NCI-H1048 (cell line): ENCODE data around the gene ATP11A.

Experiments
- DNase-seq: peaks from one replicate; lab custom pipeline; 2025; lab: John Stamatoyannopoulos, UW

The ATP11A gene

GRCh38 chr13:112819816-112820215, 130.0 kb downstream of the ATP11A start:
- no peak for DNase-seq

GRCh38 chr13:112820318-112820717, 130.5 kb downstream of the ATP11A start:
- no peak for DNase-seq

GRCh38 chr13:112821340-112822055, 131.7 kb downstream of the ATP11A start:
- no peak for DNase-seq

- DNase-seq, result no peak
Measured at GRCh38 chr13:112822851-112823250, 133.0 kb downstream of the ATP11A start.

- no peak for DNase-seq
Measured at GRCh38 chr13:112824429-112824828, 134.6 kb downstream of the ATP11A start.

- DNase-seq, result no peak
Measured at GRCh38 chr13:112825071-112825470, 135.2 kb downstream of the ATP11A start.

GRCh38 chr13:112825875-112826274, 136.0 kb downstream of the ATP11A start:
- no peak for DNase-seq

GRCh38 chr13:112826565-112826964, 136.7 kb downstream of the ATP11A start:
- no peak for DNase-seq

- no peak for DNase-seq
Measured at GRCh38 chr13:112828082-112828699, 138.4 kb downstream of the ATP11A start.

- DNase-seq, result no peak
Measured at GRCh38 chr13:112828756-112829155, 138.9 kb downstream of the ATP11A start.

- DNase-seq, result no peak
Measured at GRCh38 chr13:112831196-112831595, 141.4 kb downstream of the ATP11A start.

GRCh38 chr13:112831801-112832200, 142.0 kb downstream of the ATP11A start:
- DNase-seq, result no peak

- DNase-seq, result no peak
Measured at GRCh38 chr13:112832811-112833210, 143.0 kb downstream of the ATP11A start.

GRCh38 chr13:112833551-112834257, 143.9 kb downstream of the ATP11A start:
- no peak for DNase-seq

- DNase-seq, result no peak
Measured at GRCh38 chr13:112835344-112835743, 145.5 kb downstream of the ATP11A start.

GRCh38 chr13:112835796-112836195, 146.0 kb downstream of the ATP11A start:
- no peak for DNase-seq

GRCh38 chr13:112836940-112837339, 147.1 kb downstream of the ATP11A start:
- no peak for DNase-seq

GRCh38 chr13:112837371-112838037, 147.7 kb downstream of the ATP11A start:
- DNase-seq, result no peak

GRCh38 chr13:112838038-112838841, 148.4 kb downstream of the ATP11A start:
- no peak for DNase-seq

GRCh38 chr13:112838842-112839117, 148.9 kb downstream of the ATP11A start:
- no peak for DNase-seq

GRCh38 chr13:112839356-112840105, 149.7 kb downstream of the ATP11A start:
- no peak for DNase-seq
